Endothelial cell of umbilical vein (primary cell): ENCODE data around the gene GRWD1. TPM values are rescaled to one million over a fixed set of nuclear protein-coding genes. Genes with fewer than 3 reads are reported as not detected.

Experiments
- BruUV-seq: library from RNA; stranded (reverse); fragments of 400-500 nt; replicated peaks from 2 replicates; lab custom pipeline; 2021; lab: Mats Ljungman, UMichigan
- CTCF ChIA-PET: fragments of 300-600, 350-600 bp; sonication (Branson Sonifier 250); formaldehyde crosslinking; loops from one replicate; lab custom pipeline; 2021; ENCODE audit warnings: antibody characterized with exemption, inconsistent platforms; lab: Charles Lee
- POLR2A ChIA-PET: fragments of 300-600, 350-600 bp; sonication (Branson Sonifier 250); formaldehyde crosslinking; loops from one replicate; lab custom pipeline; 2021; ENCODE audit warnings: antibody characterized with exemption, inconsistent platforms; lab: Charles Lee
- DNase-seq: peaks from one replicate; pipeline ENCODE4 v3.0.0-alpha.2; 2011; ENCODE audit warnings: low read depth, low spot score
- FAIRE-seq: peaks from 2 replicates; lab custom pipeline; 2011; peaks lifted over from hg19 to GRCh38; lab: Jason Lieb, UNC
- H2AFZ ChIP-seq: 2 replicates; pipeline ENCODE4 v1.6.0; 2012; ENCODE audit warnings: low read depth, low read length, control low read depth, inconsistent platforms
- H3K27ac ChIP-seq: 2 replicates; pipeline ENCODE4 v1.5.1; 2011; ENCODE audit warnings: low read depth, mild to moderate bottlenecking, control low read depth, low read length, moderate library complexity; ENCODE audit not compliant: insufficient read depth
- H3K27me3 ChIP-seq, 2 experiments: 2 replicates each; pipeline versions ENCODE4 v1.6.0 to v1.6.1; 2011; ENCODE audit warnings: low read length in 2 of 2, mixed read lengths in 1 of 2; ENCODE audit not compliant: control insufficient read depth in 2 of 2, insufficient read depth in 2 of 2
- H3K36me3 ChIP-seq, 2 experiments: 2 replicates in 1 of 2; 3 replicates in 1 of 2; pipeline ENCODE4 v1.5.1; 2011; ENCODE audit warnings: low read length in 2 of 2, mild to moderate bottlenecking in 1 of 2, moderate library complexity in 1 of 2; ENCODE audit not compliant: control insufficient read depth in 2 of 2, insufficient read depth in 2 of 2; ENCODE audit errors: extremely low read depth in 1 of 2
- H3K4me1 ChIP-seq: 3 replicates; pipeline ENCODE4 v1.5.1; 2011; ENCODE audit warnings: mild to moderate bottlenecking, low read length; ENCODE audit not compliant: control insufficient read depth, insufficient read depth; ENCODE audit errors: extremely low read depth
- H3K4me2 ChIP-seq: 2 replicates; pipeline ENCODE4 v1.6.1; 2011; ENCODE audit warnings: low read length, control low read depth, mixed read lengths; ENCODE audit not compliant: insufficient read depth
- H3K4me3 ChIP-seq, 3 experiments: fragments of 200-600 bp in 1 of 3; sonication (generic), shearing (Covaris generic) in 1 of 3; replicated peaks in 1 of 3; 2 replicates each; pipeline ENCODE4 v1.5.1; 2011 to 2016; ENCODE audit warnings: control low read depth in 3 of 3, low read length in 3 of 3, mild to moderate bottlenecking in 2 of 3, inconsistent platforms in 1 of 3, low read depth in 1 of 3, moderate library complexity in 1 of 3; ENCODE audit not compliant: insufficient read depth in 1 of 3
- H3K79me2 ChIP-seq: 2 replicates; pipeline ENCODE4 v1.6.0; 2012; ENCODE audit warnings: low read length, inconsistent platforms; ENCODE audit not compliant: control insufficient read depth, insufficient read depth
- H3K9ac ChIP-seq: replicated peaks from 2 replicates; pipeline ENCODE3; 2011; ENCODE audit warnings: low read length, control low read depth; ENCODE audit not compliant: insufficient read depth; ENCODE audit errors: extremely low read depth
- H3K9me1 ChIP-seq: replicated peaks from 3 replicates; pipeline ENCODE4 v1.6.0; 2011; ENCODE audit warnings: mild to moderate bottlenecking, low read length; ENCODE audit not compliant: control insufficient read depth, insufficient read depth; ENCODE audit errors: extremely low read depth
- H3K9me3 ChIP-seq: replicated peaks from 2 replicates; pipeline ENCODE4 v1.5.1; 2012; ENCODE audit warnings: low read length, inconsistent platforms; ENCODE audit not compliant: control insufficient read depth, insufficient read depth
- H4K20me1 ChIP-seq: replicated peaks from 2 replicates; pipeline ENCODE3; 2011; ENCODE audit warnings: mild to moderate bottlenecking, low read length; ENCODE audit not compliant: control insufficient read depth, insufficient read depth; ENCODE audit errors: extremely low read depth
- EZH2 ChIP-seq: IDR thresholded peaks from 2 replicates; pipeline ENCODE4 v1.6.1; 2012; ENCODE audit warnings: borderline replicate concordance, low read depth, mild to moderate bottlenecking, moderate library complexity, low read length, inconsistent platforms; ENCODE audit not compliant: severe bottlenecking
- FOS ChIP-seq: IDR thresholded peaks from 2 replicates; pipeline ENCODE4 v1.6.1; 2011; ENCODE audit warnings: mild to moderate bottlenecking, low read length, moderate library complexity, borderline replicate concordance; ENCODE audit not compliant: insufficient read depth
- GATA2 ChIP-seq: IDR thresholded peaks from 2 replicates; pipeline ENCODE4 v1.7.0; 2011; ENCODE audit warnings: low read depth, mild to moderate bottlenecking, moderate library complexity, mixed read lengths, low read length; ENCODE audit not compliant: insufficient read length, insufficient read depth
- JUN ChIP-seq: IDR thresholded peaks from 2 replicates; pipeline ENCODE4 v1.6.1; 2011; ENCODE audit warnings: borderline replicate concordance, low read depth; ENCODE audit not compliant: insufficient read length, insufficient read depth
- MYC ChIP-seq: IDR thresholded peaks from one replicate; pipeline ENCODE4 v1.6.1; 2011; ENCODE audit warnings: mild to moderate bottlenecking, low read depth, low read length
- POLR2A ChIP-seq: IDR thresholded peaks from 2 replicates; pipeline ENCODE4 v1.6.1; 2012; ENCODE audit warnings: low read depth, mild to moderate bottlenecking, control low read depth, low read length
- POLR2AphosphoS5 ChIP-seq: IDR thresholded peaks from 2 replicates; pipeline ENCODE4 v1.6.1; 2012; ENCODE audit warnings: low read depth, mild to moderate bottlenecking, control low read depth, low read length, moderate library complexity; ENCODE audit not compliant: insufficient read depth
- dilution Hi-C: fragments of 300-500 bp; cut with MboI; formaldehyde crosslinking; loops from one replicate; pipeline ENCODE4 v1.15.0; 2019; ENCODE audit warnings: low sequenced_read_pairs; ENCODE audit not compliant: extremely low pct_ligation_motif_present
- intact Hi-C: fragments of 100-400 bp; cut with micrococcal nuclease; formaldehyde crosslinking; loops from one replicate; pipeline ENCODE4 v1.10.0; 2022
- polyA plus RNA-seq, 4 experiments: library from polyadenylated mRNA; depleted of rRNA in 3 of 4; stranded (reverse) in 3 of 4; unstranded in 1 of 4; fragments of >200 nt; gene quantifications; 2 replicates each; pipeline versions ENCODE4 v1.2.1 to v1.2.3, GENCODE V29; 2011 to 2012; ENCODE audit warnings: missing spikeins in 1 of 4
- total RNA-seq: library from RNA; stranded (reverse); gene quantifications from 2 replicates; pipeline ENCODE4 v1.2.3, GENCODE V29; 2021
- TF ChIP-seq, protein P1 (sequence below), 2 donors: IDR thresholded peaks; 1 replicate in 1 of 2; 2 replicates in 1 of 2; pipeline ENCODE4 v1.5.1; 2011; ENCODE audit warnings: low read length in 2 of 2, mild to moderate bottlenecking in 2 of 2, moderate library complexity in 2 of 2, control low read depth in 1 of 2, inconsistent platforms in 1 of 2, low read depth in 1 of 2; ENCODE audit not compliant: insufficient read depth in 1 of 2; ENCODE audit errors: extremely low read depth in 1 of 2
- TF ChIP-seq, protein P2 (sequence below): IDR thresholded peaks from 2 replicates; pipeline ENCODE4 v1.6.1; 2011; ENCODE audit not compliant: insufficient read depth, insufficient read length

GRWD1 gene
- total and polyA plus RNA-seq, 2 donors (not counting 3 experiments of a cell fraction or from before 2014, with no cell fraction given), result 26.3 to 52.7 TPM

DNA sequence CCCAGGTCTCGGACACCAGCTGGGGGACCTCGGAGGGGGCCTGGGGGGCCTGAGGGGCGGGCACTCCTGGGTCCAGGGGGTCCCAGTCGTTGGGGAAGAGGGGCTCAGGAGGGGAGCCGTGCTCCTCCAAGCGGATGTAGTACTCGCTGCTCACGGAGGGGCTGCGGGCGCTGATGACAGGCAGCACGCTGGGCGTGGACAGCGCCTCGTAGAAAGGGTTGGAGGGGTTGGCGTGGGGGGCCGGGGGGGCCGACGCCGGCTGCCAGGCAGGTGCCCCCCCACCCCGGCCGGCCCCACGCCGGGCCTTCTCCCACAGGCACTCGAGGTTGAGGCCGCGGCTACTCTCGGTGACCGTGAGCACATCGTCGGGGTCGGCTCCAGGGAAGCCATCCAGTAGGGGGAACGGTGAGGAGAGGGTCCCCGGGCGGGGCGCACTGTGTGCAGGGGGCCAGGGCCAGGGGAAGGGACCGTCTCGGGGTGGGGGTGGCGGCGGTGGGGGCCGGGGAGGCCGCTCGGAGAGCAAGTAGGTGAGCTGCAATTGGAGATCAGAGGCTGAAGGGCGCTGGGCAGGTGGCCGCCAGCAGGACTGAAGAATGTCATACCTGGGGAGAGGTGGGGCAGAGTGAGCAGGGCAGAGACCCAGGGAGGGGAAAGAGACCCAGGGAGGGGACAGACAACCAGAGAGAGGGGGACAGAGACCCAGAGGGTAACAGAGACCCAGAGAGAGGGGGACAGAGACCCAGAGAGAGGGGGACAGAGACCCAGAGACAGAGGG is 53.7 kb downstream of the GRWD1 start:
- no peak for FAIRE-seq
- BruUV-seq, result no TSS peak

More for the DNA sequence above, 53.7 kb downstream of the GRWD1 start:
- Histone ChIP-seq H3K4me1 (peaks cover 8% of the 10 kb centered on the region), H4K20me1 (no peaks in the 10 kb centered on the region), H3K4me2 (no peak overlapping the region), H3K9me3 (no peaks in the 10 kb centered on the region), H3K79me2 (no peaks in the 10 kb centered on the region), H3K27me3 (peaks cover 2 to 7% of the 10 kb centered on the region in 2 experiments), H3K9me1 (no peaks in the 10 kb centered on the region), H3K4me3 (no peak overlapping the region), H2AFZ (no peak overlapping the region), H3K27ac (no peak overlapping the region), H3K9ac (no peak overlapping the region), H3K36me3 (no peaks in the 10 kb centered on the region)
- dilution Hi-C loops, result no loop called here
- DNase-seq, result no peak
- intact Hi-C loops, result no loop called here
- no peak for TF ChIP-seq EZH2
- no peak for TF ChIP-seq GATA2
- no peak for TF ChIP-seq JUN
- TF ChIP-seq, protein P1, sequence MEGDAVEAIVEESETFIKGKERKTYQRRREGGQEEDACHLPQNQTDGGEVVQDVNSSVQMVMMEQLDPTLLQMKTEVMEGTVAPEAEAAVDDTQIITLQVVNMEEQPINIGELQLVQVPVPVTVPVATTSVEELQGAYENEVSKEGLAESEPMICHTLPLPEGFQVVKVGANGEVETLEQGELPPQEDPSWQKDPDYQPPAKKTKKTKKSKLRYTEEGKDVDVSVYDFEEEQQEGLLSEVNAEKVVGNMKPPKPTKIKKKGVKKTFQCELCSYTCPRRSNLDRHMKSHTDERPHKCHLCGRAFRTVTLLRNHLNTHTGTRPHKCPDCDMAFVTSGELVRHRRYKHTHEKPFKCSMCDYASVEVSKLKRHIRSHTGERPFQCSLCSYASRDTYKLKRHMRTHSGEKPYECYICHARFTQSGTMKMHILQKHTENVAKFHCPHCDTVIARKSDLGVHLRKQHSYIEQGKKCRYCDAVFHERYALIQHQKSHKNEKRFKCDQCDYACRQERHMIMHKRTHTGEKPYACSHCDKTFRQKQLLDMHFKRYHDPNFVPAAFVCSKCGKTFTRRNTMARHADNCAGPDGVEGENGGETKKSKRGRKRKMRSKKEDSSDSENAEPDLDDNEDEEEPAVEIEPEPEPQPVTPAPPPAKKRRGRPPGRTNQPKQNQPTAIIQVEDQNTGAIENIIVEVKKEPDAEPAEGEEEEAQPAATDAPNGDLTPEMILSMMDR (IDR thresholded peaks at IDR 0.05; ENCODE audit: extremely low read depth in 1 of 2, insufficient read depth in 1 of 2, low read depth in 1 of 2, low read length in 2 of 2), result no peak
- TF ChIP-seq POLR2A, result no peak
- no peak for TF ChIP-seq MYC
- TF ChIP-seq, protein P2, sequence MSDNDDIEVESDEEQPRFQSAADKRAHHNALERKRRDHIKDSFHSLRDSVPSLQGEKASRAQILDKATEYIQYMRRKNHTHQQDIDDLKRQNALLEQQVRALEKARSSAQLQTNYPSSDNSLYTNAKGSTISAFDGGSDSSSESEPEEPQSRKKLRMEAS, result no peak
- no peak for TF ChIP-seq FOS
- TF ChIP-seq POLR2AphosphoS5, result no peak
- POLR2A ChIA-PET, result no interaction called here
- CTCF ChIA-PET, result no interaction called here
